GM12878 (cell line): ENCODE data around the gene MAPKAPK3. TPM values are rescaled to one million over a fixed set of nuclear protein-coding genes. Genes with fewer than 3 reads are reported as not detected.

Experiments used
- ATAC-seq: fragments of 200-7000 bp; cut with Tn5 transposase; 3 replicates; pipeline ENCODE4 v1.9.1; 2020; ENCODE audit warnings: mild to moderate bottlenecking, moderate library complexity
- BruUV-seq: library from RNA; stranded (reverse); fragments of 400-500 nt; replicated peaks from 2 replicates; lab custom pipeline; 2021; lab: Mats Ljungman, UMichigan
- CTCF ChIA-PET: fragments of 300-600 bp; sonication (Branson Sonifier 250); formaldehyde crosslinking; extraction: SDS; loops from one replicate; lab custom pipeline; 2021; ENCODE audit warnings: inconsistent platforms; lab: Yijun Ruan, JAX
- POLR2A ChIA-PET: fragments of 350-600 bp; formaldehyde crosslinking; extraction: SDS; loops from one replicate; lab custom pipeline; 2021; ENCODE audit warnings: inconsistent platforms; lab: Charles Lee
- RAD21 ChIA-PET: fragments of 300-600 bp; sonication (Branson Sonifier 250); formaldehyde crosslinking; loops from one replicate; lab custom pipeline; 2023; ENCODE audit warnings: antibody characterized with exemption; ENCODE audit not compliant: unreplicated experiment; lab: Charles Lee
- SMC1A ChIA-PET: fragments of 300-600 bp; sonication (Branson Sonifier 250); formaldehyde crosslinking; loops from one replicate; lab custom pipeline; 2023; ENCODE audit not compliant: unreplicated experiment, uncharacterized antibody; lab: Charles Lee
- DNase-seq: peaks from one replicate; pipeline ENCODE4 v3.0.0-alpha.2; 2011; ENCODE audit warnings: low read depth, low spot score
- FAIRE-seq: peaks from 3 replicates; lab custom pipeline; 2011; peaks lifted over from hg19 to GRCh38; lab: Jason Lieb, UNC
- H2AFZ ChIP-seq: 2 replicates; pipeline ENCODE4 v1.6.0; 2011; ENCODE audit warnings: low read depth, low read length, control low read depth; ENCODE audit not compliant: control insufficient read depth
- H3K27ac ChIP-seq: 2 replicates; pipeline ENCODE4 v1.5.1; 2011; ENCODE audit warnings: control low read depth; ENCODE audit not compliant: control insufficient read depth, insufficient read depth
- H3K27me3 ChIP-seq, 2 experiments: replicated peaks in 1 of 2; 2 replicates each; pipeline versions ENCODE4 v1.6.0 to v1.6.1; 2011; ENCODE audit warnings: low read length in 1 of 2; ENCODE audit not compliant: control insufficient read depth in 2 of 2, insufficient read depth in 2 of 2
- H3K36me3 ChIP-seq, 2 experiments: 2 replicates each; pipeline ENCODE4 v1.5.1; 2011; ENCODE audit warnings: low read length in 1 of 2; ENCODE audit not compliant: control insufficient read depth in 2 of 2, insufficient read depth in 2 of 2
- H3K4me1 ChIP-seq: 2 replicates; pipeline ENCODE4 v1.6.1; 2011; ENCODE audit warnings: mild to moderate bottlenecking, low read length, moderate library complexity, mixed read lengths; ENCODE audit not compliant: control insufficient read depth, insufficient read depth
- H3K4me2 ChIP-seq: 2 replicates; pipeline ENCODE4 v1.6.0; 2011; ENCODE audit warnings: control low read depth; ENCODE audit not compliant: control insufficient read depth, insufficient read depth
- H3K4me3 ChIP-seq: fragments of 200-600 bp; sonication (generic); 2 replicates; pipeline ENCODE4 v1.5.1; 2016
- H3K79me2 ChIP-seq: 2 replicates; pipeline ENCODE4 v1.6.0; 2011; ENCODE audit warnings: low read length; ENCODE audit not compliant: control insufficient read depth, insufficient read depth
- H3K9ac ChIP-seq: 2 replicates; pipeline ENCODE4 v1.8.0; 2011; ENCODE audit warnings: low read length, control low read depth, mixed read lengths; ENCODE audit not compliant: control insufficient read depth, insufficient read depth
- H3K9me3 ChIP-seq: replicated peaks from 3 replicates; pipeline ENCODE4 v1.5.1; 2011; ENCODE audit warnings: mild to moderate bottlenecking, low read length; ENCODE audit not compliant: control insufficient read depth, insufficient read depth
- H4K20me1 ChIP-seq: 2 replicates; pipeline ENCODE4 v1.6.0; 2011; ENCODE audit not compliant: control insufficient read depth, insufficient read depth
- CBFB ChIP-seq: IDR thresholded peaks from 2 replicates; pipeline ENCODE4 v1.6.1; 2016; ENCODE audit warnings: antibody characterized with exemption, low read depth
- CEBPB ChIP-seq, 2 experiments: fragments of 150-350 bp in 1 of 2; IDR thresholded peaks; 2 replicates each; pipeline ENCODE4 v1.6.1; 2012 to 2014; ENCODE audit warnings: low read depth in 2 of 2, low read length in 2 of 2, borderline replicate concordance in 1 of 2, inconsistent platforms in 1 of 2
- IRF5 ChIP-seq: fragments of 450-650 bp; IDR thresholded peaks from 2 replicates; pipeline ENCODE4 v1.6.1; 2017; ENCODE audit warnings: borderline replicate concordance
- KAT2A ChIP-seq: conservative IDR thresholded peaks from 2 replicates; pipeline ENCODE4 v1.6.1; 2011; ENCODE audit warnings: low read depth, low read length; ENCODE audit not compliant: control insufficient read depth
- MEF2A ChIP-seq: IDR thresholded peaks from 2 replicates; pipeline ENCODE4 v1.6.1; 2011; ENCODE audit warnings: low read depth, mild to moderate bottlenecking, low read length, moderate library complexity; ENCODE audit not compliant: insufficient read depth
- MYC ChIP-seq: IDR thresholded peaks from 2 replicates; pipeline ENCODE4 v1.6.1; 2011; ENCODE audit warnings: mild to moderate bottlenecking, low read length, moderate library complexity, inconsistent platforms; ENCODE audit not compliant: insufficient read depth, insufficient replicate concordance, insufficient read length, severe bottlenecking
- NBN ChIP-seq: fragments of 450-650 bp; IDR thresholded peaks from 2 replicates; pipeline ENCODE4 v1.6.1; 2016
- NKRF ChIP-seq: fragments of 450-650 bp; conservative IDR thresholded peaks from 2 replicates; pipeline ENCODE4 v1.6.1; 2017; ENCODE audit warnings: mild to moderate bottlenecking, moderate library complexity
- RAD21 ChIP-seq: IDR thresholded peaks from 2 replicates; pipeline ENCODE4 v1.6.1; 2011; ENCODE audit warnings: mild to moderate bottlenecking, low read depth, low read length, moderate library complexity; ENCODE audit not compliant: insufficient read depth
- ZSCAN29 ChIP-seq: fragments of 450-650 bp; IDR thresholded peaks from 2 replicates; pipeline ENCODE4 v1.6.1; 2017; ENCODE audit warnings: mild to moderate bottlenecking, moderate library complexity
- WGBS: methylation state at CpG from one replicate; pipeline ENCODE4 v1.1.6; 2016; ENCODE audit warnings: low lambda C conversion rate; ENCODE audit not compliant: insufficient replicate concordance, insufficient coverage; ENCODE audit errors: missing lambda C conversion rate; 5-methylcytosine and 5-hydroxymethylcytosine counted together
- in situ Hi-C: fragments of 300-500 bp; cut with MboI; formaldehyde crosslinking; loops from 9 replicates; pipeline ENCODE4 v1.14.3; 2018; ENCODE audit warnings: mixed read lengths
- intact Hi-C: fragments of 100-400 bp; cut with micrococcal nuclease; formaldehyde crosslinking; loops from one replicate; pipeline ENCODE4 v1.14.2; 2022; ENCODE audit not compliant: unreplicated experiment
- polyA plus RNA-seq, 11 experiments: library from polyadenylated mRNA; depleted of rRNA in 4 of 11; unstranded in 6 of 11; stranded (reverse) in 5 of 11; fragments of >200 nt; fragmentation: Nextera tagmentation in 4 of 11; fragmentation: Illumina TruSeq in 1 of 11; extraction: Ambion mirVana in 4 of 11; extraction: Trizol in 1 of 11; gene quantifications; 1 replicate in 1 of 11; 2 replicates in 10 of 11; pipeline versions ENCODE4 v1.2.1 to v1.2.3, GENCODE V29; 2011 to 2016; ENCODE audit warnings: inconsistent platforms in 2 of 11, missing spikeins in 2 of 11, low read depth in 1 of 11
- total RNA-seq, 4 experiments: library from RNA; depleted of rRNA in 3 of 4; stranded (reverse); fragments of >200 nt in 3 of 4; fragmentation: Illumina TruSeq in 1 of 4; extraction: Trizol in 1 of 4; gene quantifications; 2 replicates each; pipeline versions ENCODE4 v1.2.1 to v1.2.3, GENCODE V29; 2013 to 2021
- TF ChIP-seq, protein P1 (sequence below): fragments of 450-650 bp; formaldehyde crosslinking; IDR thresholded peaks from 2 replicates; pipeline ENCODE4 v1.5.0; 2022; ENCODE audit warnings: mild to moderate bottlenecking, missing genetic modification characterization

Gene MAPKAPK3
- total and polyA plus RNA-seq, 10 of the 15 experiments (the other 5 are each of a cell fraction or from before 2014, with no cell fraction given): 7.9 to 66.0 (median 39.0) TPM

DNA sequence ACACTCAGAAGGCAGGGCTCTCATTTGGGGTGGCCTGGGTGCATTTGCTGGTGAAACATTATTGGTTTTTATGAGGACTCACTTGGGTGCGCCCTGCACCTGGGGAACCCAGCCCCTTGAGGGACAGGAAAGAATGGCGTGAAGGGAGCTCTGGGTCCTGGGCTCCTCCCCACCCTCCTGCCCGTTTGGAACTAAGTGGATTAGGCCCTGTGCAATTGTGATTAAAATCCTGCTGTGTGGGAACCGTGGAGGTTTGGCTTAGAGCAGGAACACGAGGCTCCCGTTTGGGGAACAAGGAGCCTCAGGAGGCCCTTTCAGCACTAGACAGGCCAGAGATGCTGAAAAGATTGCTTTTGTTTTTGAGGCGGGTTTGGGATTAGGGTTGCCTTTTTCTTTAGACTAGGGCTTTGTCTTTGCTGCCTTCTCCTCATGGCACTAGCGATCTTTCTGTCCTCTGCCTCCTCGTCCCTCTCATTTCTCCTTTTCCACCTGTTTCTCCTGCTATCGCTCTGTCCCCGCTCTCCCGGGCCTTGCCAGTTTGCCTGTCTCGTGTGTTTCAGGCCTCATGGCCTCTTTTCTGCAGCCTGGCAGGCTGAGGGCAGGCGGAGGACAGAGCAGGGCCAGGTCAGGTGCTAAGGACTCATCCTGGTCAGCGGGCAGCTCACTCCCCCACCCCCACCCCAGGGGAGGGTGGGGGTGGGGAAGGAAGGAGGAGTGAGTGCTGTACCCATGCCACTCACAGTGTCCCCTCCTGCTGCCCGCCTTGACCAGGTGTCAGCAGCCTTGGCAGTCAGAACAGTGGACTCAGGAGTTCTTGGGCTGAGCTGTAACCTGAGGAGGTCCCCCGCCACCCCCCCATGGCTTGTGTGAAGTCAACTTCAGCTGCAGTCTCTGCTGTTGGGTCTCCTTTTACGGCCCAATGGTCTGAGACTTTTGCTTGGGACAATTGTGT, 8.6 kb downstream of the MAPKAPK3 start:
- Histone ChIP-seq H3K9ac (no peak overlapping the region), H3K9me3 (no peaks in the 10 kb centered on the region), H3K27me3 (no peaks in the 10 kb centered on the region), H2AFZ (no peak overlapping the region), H4K20me1 (no peaks in the 10 kb centered on the region), H3K4me2 (no peak overlapping the region), H3K36me3 (peaks cover 0 to 2% of the 10 kb centered on the region in 2 experiments; a peak in 2 of 4 replicates), H3K4me1 (peaks cover 26% of the 10 kb centered on the region), H3K27ac (no peak overlapping the region), H3K4me3 (no peak overlapping the region), H3K79me2 (no peaks in the 10 kb centered on the region)
- ATAC-seq: no peak
- RAD21 ChIA-PET: interaction anchor here (1.2 to 3.8 kb wide), 2 partner anchors 8 to 27 kb away, joined by 5 to 19 read pairs; partner anchors contain the start of gene MAPKAPK3
- CTCF ChIA-PET: interaction anchor here (0.6 to 12.7 kb wide), 6 partner anchors 9 to 166 kb away, joined by 3 to 250 read pairs (median 4); partner anchors contain the start of gene MAPKAPK3
- FAIRE-seq: no peak
- TF ChIP-seq, protein P1, sequence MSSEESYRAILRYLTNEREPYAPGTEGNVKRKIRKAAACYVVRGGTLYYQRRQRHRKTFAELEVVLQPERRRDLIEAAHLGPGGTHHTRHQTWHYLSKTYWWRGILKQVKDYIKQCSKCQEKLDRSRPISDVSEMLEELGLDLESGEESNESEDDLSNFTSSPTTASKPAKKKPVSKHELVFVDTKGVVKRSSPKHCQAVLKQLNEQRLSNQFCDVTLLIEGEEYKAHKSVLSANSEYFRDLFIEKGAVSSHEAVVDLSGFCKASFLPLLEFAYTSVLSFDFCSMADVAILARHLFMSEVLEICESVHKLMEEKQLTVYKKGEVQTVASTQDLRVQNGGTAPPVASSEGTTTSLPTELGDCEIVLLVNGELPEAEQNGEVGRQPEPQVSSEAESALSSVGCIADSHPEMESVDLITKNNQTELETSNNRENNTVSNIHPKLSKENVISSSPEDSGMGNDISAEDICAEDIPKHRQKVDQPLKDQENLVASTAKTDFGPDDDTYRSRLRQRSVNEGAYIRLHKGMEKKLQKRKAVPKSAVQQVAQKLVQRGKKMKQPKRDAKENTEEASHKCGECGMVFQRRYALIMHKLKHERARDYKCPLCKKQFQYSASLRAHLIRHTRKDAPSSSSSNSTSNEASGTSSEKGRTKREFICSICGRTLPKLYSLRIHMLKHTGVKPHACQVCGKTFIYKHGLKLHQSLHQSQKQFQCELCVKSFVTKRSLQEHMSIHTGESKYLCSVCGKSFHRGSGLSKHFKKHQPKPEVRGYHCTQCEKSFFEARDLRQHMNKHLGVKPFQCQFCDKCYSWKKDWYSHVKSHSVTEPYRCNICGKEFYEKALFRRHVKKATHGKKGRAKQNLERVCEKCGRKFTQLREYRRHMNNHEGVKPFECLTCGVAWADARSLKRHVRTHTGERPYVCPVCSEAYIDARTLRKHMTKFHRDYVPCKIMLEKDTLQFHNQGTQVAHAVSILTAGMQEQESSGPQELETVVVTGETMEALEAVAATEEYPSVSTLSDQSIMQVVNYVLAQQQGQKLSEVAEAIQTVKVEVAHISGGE: no peak
- no peak for TF ChIP-seq CBFB
- TF ChIP-seq KAT2A: no peak
- no peak for TF ChIP-seq NBN
- TF ChIP-seq RAD21: no peak
- no peak for TF ChIP-seq NKRF
- no peak for TF ChIP-seq CEBPB (IDR thresholded peaks at IDR 0.05; ENCODE audit: borderline replicate concordance in 1 of 2, low read depth in 2 of 2, low read length in 2 of 2)
- TF ChIP-seq MEF2A: no peak
- TF ChIP-seq ZSCAN29: no peak
- no peak for TF ChIP-seq MYC
- TF ChIP-seq IRF5: no peak
- SMC1A ChIA-PET: interaction anchor here (0.9 to 1.0 kb wide), 2 partner anchors 9 kb away, joined by 3 read pairs; partner anchors contain the start of gene MAPKAPK3
- intact Hi-C loops (no loop called here), in situ Hi-C loops (no loop called here)
- WGBS: 75% methylated on average over 17 of the region's 18 CpGs
- no TSS peak for BruUV-seq
- POLR2A ChIA-PET: no interaction called here
- no peak for DNase-seq
